B cell (primary cell): Measurements from ENCODE around the gene PARP12. TPM values are rescaled to one million over a fixed set of nuclear protein-coding genes. Genes with fewer than 3 reads are reported as not detected.

Source experiments
- ATAC-seq: fragments of 200-7000 bp; cut with Tn5 transposase; one replicate; pipeline ENCODE4 v1.10.0; 2021; ENCODE audit warnings: low read depth, mild to moderate bottlenecking, moderate number of reproducible peaks, moderate library complexity
- CTCF ChIA-PET: fragments of 350-600 bp; sonication (Branson Sonifier 250); formaldehyde crosslinking; loops from one replicate; lab custom pipeline; 2021; ENCODE audit warnings: antibody characterized with exemption, inconsistent platforms; lab: Charles Lee
- POLR2A ChIA-PET: fragments of 350-600 bp; sonication (Branson Sonifier 250); formaldehyde crosslinking; loops from one replicate; lab custom pipeline; 2021; ENCODE audit warnings: antibody characterized with exemption; lab: Charles Lee
- DNase-seq: peaks from one replicate; pipeline ENCODE4 v3.0.0; 2013
- H2AFZ ChIP-seq: 2 replicates; pipeline ENCODE4 v1.6.1; 2012; ENCODE audit warnings: mild to moderate bottlenecking, low read depth, low read length; ENCODE audit not compliant: insufficient read depth, poor library complexity, severe bottlenecking
- H3K27ac ChIP-seq, 2 donors: 1 replicate in 1 of 2; 2 replicates in 1 of 2; pipeline ENCODE4 v1.5.1; 2012 to 2013; ENCODE audit warnings: low read length in 2 of 2, mild to moderate bottlenecking in 2 of 2, moderate library complexity in 1 of 2
- H3K27me3 ChIP-seq, 4 experiments: fragments of 200-600 bp in 1 of 4; sonication (generic) in 1 of 4; replicated peaks in 1 of 4; 1 replicate in 2 of 4; 2 replicates in 2 of 4; pipeline versions ENCODE4 v1.6.1 to v1.7.0; 2013 to 2016; ENCODE audit warnings: low read length in 3 of 4, mild to moderate bottlenecking in 2 of 4, mixed read lengths in 1 of 4, moderate library complexity in 1 of 4; ENCODE audit not compliant: insufficient read depth in 4 of 4, control insufficient read depth in 3 of 4; ENCODE audit errors: control extremely low read depth in 1 of 4
- H3K36me3 ChIP-seq, 2 experiments: replicated peaks in 1 of 2; 1 replicate in 1 of 2; 2 replicates in 1 of 2; pipeline versions ENCODE4 v1.6.1 to v1.7.1; 2013; ENCODE audit warnings: low read length in 1 of 2; ENCODE audit not compliant: insufficient read depth in 2 of 2, control insufficient read depth in 1 of 2; ENCODE audit errors: control extremely low read depth in 1 of 2, extremely low read depth in 1 of 2
- H3K4me1 ChIP-seq, 2 donors: fragments of 200-600 bp in 1 of 2; sonication (generic) in 1 of 2; 1 replicate in 1 of 2; 2 replicates in 1 of 2; pipeline versions ENCODE4 v1.5.1 to v1.6.1; 2013 to 2017; ENCODE audit warnings: low read length in 2 of 2; ENCODE audit not compliant: control insufficient read depth in 2 of 2, insufficient read depth in 2 of 2
- H3K4me2 ChIP-seq: replicated peaks from 2 replicates; pipeline ENCODE3; 2012; ENCODE audit warnings: mild to moderate bottlenecking, low read depth, low read length; ENCODE audit not compliant: poor library complexity, severe bottlenecking
- H3K4me3 ChIP-seq, 5 experiments: fragments of 200-600 bp in 1 of 5; sonication (generic) in 1 of 5; 1 replicate in 3 of 5; 2 replicates in 2 of 5; pipeline versions ENCODE4 v1.5.1 to v1.7.0; 2011 to 2016; ENCODE audit warnings: low read length in 4 of 5, mild to moderate bottlenecking in 4 of 5, low read depth in 2 of 5, control low read depth in 1 of 5, moderate library complexity in 1 of 5; ENCODE audit not compliant: insufficient read depth in 1 of 5; ENCODE audit errors: control extremely low read depth in 1 of 5, extremely low read depth in 1 of 5
- H3K79me2 ChIP-seq: fragments of 200-600 bp; sonication (generic); one replicate; pipeline ENCODE4 v1.6.0; 2016; ENCODE audit warnings: low read length; ENCODE audit not compliant: control insufficient read depth, insufficient read depth
- H3K9ac ChIP-seq: fragments of 200-600 bp; sonication (generic); 2 replicates; pipeline ENCODE4 v1.6.1; 2017; ENCODE audit warnings: mild to moderate bottlenecking, low read length, moderate library complexity
- H3K9me3 ChIP-seq, 3 donors: one replicate each; pipeline versions ENCODE4 v1.6.1 to v1.7.1; 2013; ENCODE audit warnings: low read length in 2 of 3; ENCODE audit not compliant: control insufficient read depth in 2 of 3, insufficient read depth in 1 of 3; ENCODE audit errors: control extremely low read depth in 1 of 3
- H4K20me1 ChIP-seq: 2 replicates; pipeline ENCODE4 v1.6.0; 2012; ENCODE audit warnings: mild to moderate bottlenecking, low read length; ENCODE audit not compliant: insufficient read depth, control insufficient read depth, poor library complexity, severe bottlenecking
- H3K27ac Mint-ChIP-seq: one replicate; pipeline ENCODE4 v1.8.0; 2021; ENCODE audit warnings: mixed read lengths
- H3K27me3 Mint-ChIP-seq: one replicate; pipeline ENCODE4 v1.8.0; 2021; ENCODE audit warnings: mixed read lengths
- H3K4me1 Mint-ChIP-seq: one replicate; pipeline ENCODE4 v1.8.0; 2021; ENCODE audit warnings: mixed read lengths
- H3K4me3 Mint-ChIP-seq: one replicate; pipeline ENCODE4 v1.8.0; 2021; ENCODE audit warnings: mixed read lengths
- H3K9me3 Mint-ChIP-seq: one replicate; pipeline ENCODE4 v1.8.0; 2022; ENCODE audit warnings: mixed read lengths; ENCODE audit not compliant: insufficient read depth
- EZH2 ChIP-seq: IDR thresholded peaks from 2 replicates; pipeline ENCODE4 v1.6.1; 2012; ENCODE audit warnings: borderline replicate concordance, low read depth, mild to moderate bottlenecking, moderate library complexity, low read length; ENCODE audit not compliant: insufficient read depth, poor library complexity, severe bottlenecking
- WGBS: methylation state at CpG from one replicate; pipeline ENCODE4 v1.1.5; 2013; ENCODE audit warnings: missing lambda C conversion rate; ENCODE audit not compliant: insufficient coverage; 5-methylcytosine and 5-hydroxymethylcytosine counted together
- intact Hi-C: fragments of 100-400 bp; cut with micrococcal nuclease; formaldehyde crosslinking; loops from one replicate; pipeline ENCODE4 v1.10.0; 2022
- polyA plus RNA-seq: library from polyadenylated mRNA; depleted of rRNA; stranded (reverse); fragments of >200 nt; gene quantifications from 2 replicates; pipeline ENCODE4 v1.2.3, GENCODE V29; 2012
- total RNA-seq, 2 donors: library from RNA; stranded (reverse); fragments of 120-200 nt in 1 of 2; gene quantifications; 1 replicate in 1 of 2; 2 replicates in 1 of 2; pipeline versions ENCODE4 v1.2.3 to v1.2.4, GENCODE V29; 2013 to 2022
- TF ChIP-seq, protein P1 (sequence below): fragments of 200-600 bp; IDR thresholded peaks from one replicate; pipeline ENCODE4 v1.8.0; 2022; ENCODE audit warnings: antibody characterized with exemption, mild to moderate bottlenecking

Gene PARP12
- total and polyA plus RNA-seq, 2 donors (not counting 1 experiment from before 2014, with no cell fraction given) = 170 to 177 TPM

DNA sequence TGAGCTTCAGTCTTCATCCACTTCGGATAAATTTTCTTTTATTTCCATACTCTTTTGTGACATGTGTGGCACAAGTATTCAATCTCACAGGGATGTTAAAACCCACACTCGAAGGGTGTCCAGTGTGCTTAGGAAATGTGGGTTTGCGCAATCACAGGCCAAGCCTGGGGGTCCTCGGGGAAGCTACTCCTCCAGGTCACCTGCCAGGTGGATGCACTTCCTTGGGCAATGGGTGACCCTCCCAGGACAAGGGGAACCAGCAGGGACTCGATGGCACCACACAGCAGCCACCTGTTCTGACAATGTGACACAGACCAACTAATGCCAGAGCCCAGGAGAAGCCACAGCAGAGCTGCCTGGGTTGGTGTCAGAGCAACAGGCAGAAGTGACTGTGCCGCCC lies 39.0 kb downstream of the PARP12 start:
- intact Hi-C loops = no loop called here
- H3K27me3 Mint-ChIP-seq = no peaks in the 10 kb centered on the region
- Histone ChIP-seq H3K79me2 (no peaks in the 10 kb centered on the region), H3K4me2 (no peak overlapping the region), H3K27ac (no peak overlapping the region), H3K9me3 (no peaks in the 10 kb centered on the region), H3K9ac (no peak overlapping the region), H2AFZ (no peak overlapping the region), H3K4me3 (no peak overlapping the region), H4K20me1 (peaks cover 9% of the 10 kb centered on the region), H3K36me3 (peaks cover 0 to 62% of the 10 kb centered on the region in 2 experiments), H3K4me1 (no peaks in the 10 kb centered on the region), H3K27me3 (no peaks in the 10 kb centered on the region)
- no peaks in the 10 kb centered on the region for H3K9me3 Mint-ChIP-seq
- TF ChIP-seq EZH2 = no peak
- TF ChIP-seq, protein P1, sequence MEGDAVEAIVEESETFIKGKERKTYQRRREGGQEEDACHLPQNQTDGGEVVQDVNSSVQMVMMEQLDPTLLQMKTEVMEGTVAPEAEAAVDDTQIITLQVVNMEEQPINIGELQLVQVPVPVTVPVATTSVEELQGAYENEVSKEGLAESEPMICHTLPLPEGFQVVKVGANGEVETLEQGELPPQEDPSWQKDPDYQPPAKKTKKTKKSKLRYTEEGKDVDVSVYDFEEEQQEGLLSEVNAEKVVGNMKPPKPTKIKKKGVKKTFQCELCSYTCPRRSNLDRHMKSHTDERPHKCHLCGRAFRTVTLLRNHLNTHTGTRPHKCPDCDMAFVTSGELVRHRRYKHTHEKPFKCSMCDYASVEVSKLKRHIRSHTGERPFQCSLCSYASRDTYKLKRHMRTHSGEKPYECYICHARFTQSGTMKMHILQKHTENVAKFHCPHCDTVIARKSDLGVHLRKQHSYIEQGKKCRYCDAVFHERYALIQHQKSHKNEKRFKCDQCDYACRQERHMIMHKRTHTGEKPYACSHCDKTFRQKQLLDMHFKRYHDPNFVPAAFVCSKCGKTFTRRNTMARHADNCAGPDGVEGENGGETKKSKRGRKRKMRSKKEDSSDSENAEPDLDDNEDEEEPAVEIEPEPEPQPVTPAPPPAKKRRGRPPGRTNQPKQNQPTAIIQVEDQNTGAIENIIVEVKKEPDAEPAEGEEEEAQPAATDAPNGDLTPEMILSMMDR = no peak
- 83% methylated on average over 6 of the region's 6 CpGs for WGBS
- H3K27ac Mint-ChIP-seq = no peak overlapping the region
- no peaks in the 10 kb centered on the region for H3K4me1 Mint-ChIP-seq
- ChIA-PET POLR2A (no interaction called here), CTCF (no interaction called here)
- H3K4me3 Mint-ChIP-seq = no peak overlapping the region
- ATAC-seq (no peak), DNase-seq (no peak)

DNA sequence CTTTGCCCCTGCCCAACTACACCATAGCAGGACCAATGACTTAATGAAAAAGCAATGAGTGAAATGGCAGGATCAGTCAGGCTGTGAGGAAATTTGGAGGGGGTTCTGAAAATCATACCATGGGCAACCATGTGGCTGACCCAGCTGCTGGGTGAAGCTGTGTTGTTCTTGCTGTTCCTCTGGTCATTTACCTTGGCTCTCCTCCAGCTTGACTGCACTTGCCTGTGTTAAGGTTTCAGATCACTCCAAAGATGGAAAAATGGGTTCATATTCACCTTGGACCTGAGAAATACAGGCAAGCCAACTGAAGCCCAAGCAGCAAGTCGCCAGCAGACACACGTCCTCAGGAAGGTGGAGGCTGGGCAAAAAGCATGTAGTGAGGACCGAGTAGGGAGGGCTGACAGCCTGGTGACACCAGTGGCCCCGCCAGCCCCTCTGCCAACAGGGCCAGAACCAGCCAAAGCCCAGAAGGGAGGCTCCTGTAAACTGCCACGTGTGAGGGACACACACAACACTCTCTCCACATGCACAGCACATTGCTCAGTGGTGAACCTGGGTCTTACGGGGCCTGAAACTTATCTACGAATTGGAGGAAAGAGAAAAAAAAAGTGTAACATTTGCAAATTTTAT lies 40.1 kb downstream of the PARP12 start:
- ATAC-seq (no peak), DNase-seq (no peak)
- H4K20me1 ChIP-seq = peaks cover 9% of the 10 kb centered on the region
- H3K4me3 Mint-ChIP-seq = no peak overlapping the region
- H3K9me3 ChIP-seq = no peaks in the 10 kb centered on the region
- H3K27ac ChIP-seq = no peak overlapping the region
- no peak overlapping the region for H3K4me3 ChIP-seq
- no peaks in the 10 kb centered on the region for H3K79me2 ChIP-seq
- 100% methylated on average over 4 of the region's 7 CpGs for WGBS
- CTCF ChIA-PET = no interaction called here
- peaks cover 0 to 51% of the 10 kb centered on the region in 2 experiments for H3K36me3 ChIP-seq
- no peak overlapping the region for H3K27ac Mint-ChIP-seq
- H3K27me3 Mint-ChIP-seq = no peaks in the 10 kb centered on the region
- no peak overlapping the region for H2AFZ ChIP-seq
- intact Hi-C loops = no loop called here
- TF ChIP-seq, protein P1 = no peak
- no peak for TF ChIP-seq EZH2
- POLR2A ChIA-PET = no interaction called here
- no peaks in the 10 kb centered on the region for H3K9me3 Mint-ChIP-seq
- no peaks in the 10 kb centered on the region for H3K4me1 ChIP-seq
- H3K9ac ChIP-seq = no peak overlapping the region
- H3K4me1 Mint-ChIP-seq = no peaks in the 10 kb centered on the region
- no peaks in the 10 kb centered on the region for H3K27me3 ChIP-seq
- no peak overlapping the region for H3K4me2 ChIP-seq
